ENCODE measurements around the gene PTCH2.

PTCH2 gene

GRCh38 chr1:44775078-44775929 lies 67.7 kb downstream of the PTCH2 start, which contains the start of gene RPS8 (continued):
- TF ChIP-seq SCRT2 (tag by site-specific recombination; IDR thresholded peaks at IDR 0.05) (no peak), REST (tag by site-specific recombination; IDR thresholded peaks at IDR 0.05) (no peak), ZBTB26 (tag by site-specific recombination; optimal IDR thresholded peaks at IDR 0.05) (peak; percentile 68), BCL11A (tag by site-specific recombination; IDR thresholded peaks at IDR 0.05; ENCODE audit: low read depth) (peak; percentile 86; the same call in 1 of the 2 replicates), CTCF (tag by site-specific recombination; IDR thresholded peaks at IDR 0.05) (no peak), HOXD13 (CRISPR knock-in tag; IDR thresholded peaks at IDR 0.05; ENCODE audit: borderline replicate concordance) (peak; percentile 85; the same call in 1 of the 2 replicates), ZNF398 (tag by site-specific recombination; IDR thresholded peaks at IDR 0.05) (no peak; the same call in 1 of the 2 replicates), PRDM4 (tag by site-specific recombination; IDR thresholded peaks at IDR 0.05) (0 out of 2 replicates have a peak, but pooled peaks have one; percentile 8), ZNF585B (tag by site-specific recombination; IDR thresholded peaks at IDR 0.05) (no peak), ZNF561 (tag by site-specific recombination; IDR thresholded peaks at IDR 0.05; ENCODE audit: borderline replicate concordance) (no peak; the same call in 1 of the 2 replicates), ZNF112 (tag by site-specific recombination; IDR thresholded peaks at IDR 0.05) (no peak), ZNF449 (tag by site-specific recombination; IDR thresholded peaks at IDR 0.05) (no peak), ZBTB7A (tag by site-specific recombination; IDR thresholded peaks at IDR 0.05; ENCODE audit: low read depth) (peak; percentile 99), ZNF654 (tag by site-specific recombination; IDR thresholded peaks at IDR 0.05; ENCODE audit: low read depth) (no peak), ZSCAN4 (tag by site-specific recombination; IDR thresholded peaks at IDR 0.05) (no peak; the same call in none of the 2 replicates), ZNF660 (tag by site-specific recombination; IDR thresholded peaks at IDR 0.05) (no peak; the same call in none of the 2 replicates), AEBP2 (tag by site-specific recombination; IDR thresholded peaks at IDR 0.05; ENCODE audit: borderline replicate concordance) (no peak), ZNF169 (tag by site-specific recombination; IDR thresholded peaks at IDR 0.05) (no peak), ZNF302 (tag by site-specific recombination; IDR thresholded peaks at IDR 0.05; ENCODE audit: low read depth) (no peak), PRDM6 (tag by site-specific recombination; IDR thresholded peaks at IDR 0.05) (no peak)

Measured in HEK293 (cell line).